IPS-20b (cell line): Measurements from ENCODE around the gene PRSS16.

Experiments used
- H3K27ac ChIP-seq: one replicate; pipeline ENCODE4 v1.5.1; 2013; ENCODE audit warnings: low read length
- H3K27me3 ChIP-seq: 2 replicates; pipeline ENCODE4 v1.6.1; 2013; ENCODE audit warnings: mild to moderate bottlenecking, low read length, inconsistent platforms; ENCODE audit not compliant: insufficient read depth
- H3K36me3 ChIP-seq: 2 replicates; pipeline ENCODE4 v1.6.1; 2013; ENCODE audit warnings: low read depth, mild to moderate bottlenecking, inconsistent platforms, low read length, moderate library complexity; ENCODE audit not compliant: insufficient read depth
- H3K4me1 ChIP-seq: 2 replicates; pipeline ENCODE4 v1.6.1; 2013; ENCODE audit warnings: mild to moderate bottlenecking, control low read depth, inconsistent platforms, low read length, moderate library complexity; ENCODE audit not compliant: insufficient read depth
- H3K4me3 ChIP-seq: 2 replicates; pipeline ENCODE4 v1.5.1; 2013; ENCODE audit warnings: mild to moderate bottlenecking, low read length, inconsistent platforms
- H3K9ac ChIP-seq: 2 replicates; pipeline ENCODE4 v1.6.1; 2013; ENCODE audit warnings: low read depth, mild to moderate bottlenecking, inconsistent platforms, low read length, moderate library complexity
- H3K9me3 ChIP-seq: 2 replicates; pipeline ENCODE4 v1.6.1; 2013; ENCODE audit warnings: mild to moderate bottlenecking, low read depth, low read length, inconsistent platforms; ENCODE audit not compliant: insufficient read depth

PRSS16 gene

DNA sequence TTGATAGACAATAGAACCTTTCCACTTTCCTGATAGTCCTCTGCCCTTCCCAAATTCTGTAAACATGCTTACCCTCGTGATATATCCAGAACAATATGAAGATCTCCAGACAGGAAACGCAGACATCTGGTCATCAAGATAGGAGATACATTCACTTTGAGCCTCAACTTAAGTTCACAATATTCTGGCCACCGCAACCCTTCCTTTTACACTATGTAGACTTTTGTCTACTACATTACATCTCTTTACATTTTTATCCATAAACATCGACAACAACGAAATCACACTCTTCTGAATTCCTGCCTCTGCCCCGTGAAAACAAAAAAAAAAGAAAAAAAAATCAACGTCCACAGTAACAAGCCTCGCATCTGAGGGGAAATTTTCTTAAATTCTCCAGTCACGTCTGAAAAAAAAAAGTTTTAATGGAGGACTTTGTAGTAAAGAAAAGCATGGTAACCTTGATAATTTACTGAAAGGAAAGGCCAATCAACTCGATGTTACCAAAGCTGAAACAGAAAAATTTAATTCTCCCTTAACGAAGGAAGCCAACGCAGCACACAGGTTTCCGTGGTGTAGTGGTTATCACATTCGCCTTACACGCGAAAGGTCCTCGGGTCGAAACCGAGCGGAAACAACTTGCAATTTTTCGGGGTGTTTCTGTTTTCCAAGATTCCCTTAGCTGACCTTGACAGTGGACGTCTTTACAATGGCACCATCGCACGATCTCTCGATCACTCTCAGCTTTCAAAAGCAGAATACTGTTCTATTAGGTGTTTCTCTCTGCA lies 42.8 kb downstream of the PRSS16 start:
- Histone ChIP-seq H3K27me3 (peaks cover 98% of the 10 kb centered on the region), H3K9ac (peak overlapping the region; percentile 19; the same call in 1 of the 2 replicates), H3K9me3 (no peaks in the 10 kb centered on the region)

DNA sequence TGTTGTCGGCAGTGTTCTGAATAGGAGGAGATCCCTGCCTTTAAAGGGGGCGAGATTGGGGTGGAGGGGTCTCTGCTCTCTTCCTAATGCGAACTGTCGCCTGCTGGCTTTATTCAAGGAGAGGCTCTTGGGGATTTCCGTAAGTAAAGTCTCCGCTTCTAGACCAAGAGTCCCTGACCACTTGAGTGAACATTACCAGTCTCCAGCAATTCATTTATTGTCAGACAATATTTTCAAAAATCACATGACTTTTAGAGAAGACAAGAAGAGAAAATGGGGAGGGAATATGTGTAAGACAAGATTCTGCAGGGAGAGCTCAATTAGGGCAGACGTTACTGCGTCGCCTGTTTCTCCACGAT lies 43.3 kb downstream of the PRSS16 start:
- Histone ChIP-seq H3K9me3 (no peaks in the 10 kb centered on the region), H3K9ac (no peak overlapping the region; the same call in 1 of the 2 replicates), H3K36me3 (no peaks in the 10 kb centered on the region), H3K4me3 (peak overlapping the region; percentile 79), H3K27ac (no peak overlapping the region), H3K27me3 (peaks cover 98% of the 10 kb centered on the region), H3K4me1 (peaks cover 7% of the 10 kb centered on the region)

More for the DNA sequence above, 42.8 kb downstream of the PRSS16 start:
- H3K36me3 ChIP-seq: no peaks in the 10 kb centered on the region
- H3K27ac ChIP-seq: no peak overlapping the region
- H3K4me1 ChIP-seq: peaks cover 7% of the 10 kb centered on the region
- H3K4me3 ChIP-seq: peak overlapping the region; percentile 79

DNA sequence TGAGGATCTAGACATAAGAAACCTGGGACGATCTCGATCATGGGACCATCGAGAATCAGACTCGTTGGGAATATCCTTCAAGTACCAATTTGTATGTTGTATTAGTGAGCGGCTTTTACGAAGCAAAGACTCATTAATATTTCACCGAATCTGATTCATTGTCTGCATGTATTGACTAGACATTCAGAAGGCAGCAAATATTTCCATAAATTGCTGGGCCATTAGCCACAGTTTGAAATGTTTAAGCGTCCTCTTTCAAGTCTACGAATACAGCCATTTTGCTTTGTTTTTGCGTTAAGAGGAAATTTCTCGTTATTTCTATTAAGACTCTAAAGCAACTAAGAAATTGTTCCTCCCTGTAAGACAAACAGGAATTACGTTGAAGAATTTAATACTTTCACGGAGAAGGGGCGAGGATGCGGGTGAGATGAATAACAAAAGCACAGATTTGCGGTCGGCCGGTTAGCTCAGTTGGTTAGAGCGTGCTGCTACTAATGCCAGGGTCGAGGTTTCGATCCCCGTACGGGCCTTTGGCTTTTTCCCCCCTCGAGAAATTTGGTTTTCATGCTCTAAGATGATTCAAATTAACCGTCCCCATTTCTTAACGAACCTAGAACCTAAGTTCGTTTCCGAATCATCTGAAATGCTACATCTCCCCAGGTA lies 46.1 kb downstream of the PRSS16 start:
- Histone ChIP-seq H3K4me3 (peak overlapping the region; percentile 71), H3K36me3 (no peaks in the 10 kb centered on the region), H3K27me3 (peaks cover 96% of the 10 kb centered on the region), H3K9me3 (no peaks in the 10 kb centered on the region), H3K9ac (no peak overlapping the region), H3K27ac (no peak overlapping the region), H3K4me1 (peaks cover 16% of the 10 kb centered on the region)

DNA sequence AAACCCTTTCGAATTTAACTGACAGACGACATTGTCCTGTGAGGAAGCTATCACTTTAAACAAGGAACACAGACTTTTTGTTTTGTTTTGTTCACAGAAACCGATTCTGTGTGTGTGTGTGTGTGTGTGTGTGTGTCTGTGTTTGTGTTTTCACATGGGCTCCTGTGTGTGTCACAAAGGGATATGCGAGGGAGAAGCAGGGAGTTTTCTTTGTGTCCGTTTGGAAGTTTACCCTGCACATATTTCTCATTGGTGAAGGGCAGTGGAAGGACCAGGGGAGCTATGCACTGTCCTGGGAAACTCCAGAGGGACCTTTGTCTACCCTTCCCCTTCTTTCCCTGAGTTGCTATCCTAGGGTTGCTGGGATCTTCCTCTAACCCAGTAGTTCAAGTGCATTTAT lies 46.9 kb downstream of the PRSS16 start:
- H3K27ac ChIP-seq: no peak overlapping the region
- no peaks in the 10 kb centered on the region for H3K9me3 ChIP-seq
- peak overlapping the region; percentile 83 for H3K4me3 ChIP-seq
- no peaks in the 10 kb centered on the region for H3K36me3 ChIP-seq
- H3K9ac ChIP-seq: no peak overlapping the region
- peaks cover 13% of the 10 kb centered on the region; the same call in 1 of the 2 replicates for H3K4me1 ChIP-seq
- H3K27me3 ChIP-seq: peaks cover 89% of the 10 kb centered on the region

DNA sequence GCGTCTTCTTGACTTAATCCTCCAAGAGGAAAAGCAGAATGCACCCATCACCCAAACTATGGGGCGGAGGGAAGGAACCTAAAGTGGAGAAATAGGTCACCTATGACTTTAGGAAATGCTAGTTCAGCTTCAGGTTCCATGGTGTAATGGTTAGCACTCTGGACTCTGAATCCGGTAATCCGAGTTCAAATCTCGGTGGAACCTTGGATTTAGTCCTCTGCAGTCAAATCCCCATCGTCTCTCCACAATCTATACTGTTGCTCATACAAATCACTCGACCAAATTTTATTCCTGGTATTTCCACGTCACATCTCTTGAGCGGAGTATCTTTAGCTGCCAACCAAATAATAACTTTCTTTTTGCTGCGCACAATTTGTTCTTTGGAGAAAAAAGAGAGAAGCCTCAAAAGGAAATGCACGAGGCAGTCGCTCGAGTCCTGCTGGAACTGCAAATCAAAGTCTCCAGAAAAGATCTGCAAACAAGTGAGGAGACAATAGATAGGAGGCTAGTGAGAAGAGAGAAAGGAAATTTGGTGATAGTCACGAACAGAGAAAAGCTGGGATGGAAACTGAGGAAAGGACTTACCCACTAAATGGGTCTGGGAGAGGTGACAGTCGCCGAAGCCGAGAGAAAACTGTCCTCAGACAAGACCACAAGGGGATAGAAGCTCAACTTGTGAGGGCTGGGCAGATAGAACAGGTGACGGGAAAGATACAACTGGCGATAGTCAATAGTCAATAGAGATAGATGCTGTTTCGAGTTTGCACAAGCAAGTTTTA lies 48.0 kb downstream of the PRSS16 start:
- peaks cover 9% of the 10 kb centered on the region; the same call in 1 of the 2 replicates for H3K4me1 ChIP-seq
- peak overlapping the region; percentile 83 for H3K4me3 ChIP-seq
- H3K27ac ChIP-seq: no peak overlapping the region
- no peaks in the 10 kb centered on the region for H3K36me3 ChIP-seq
- peaks cover 81% of the 10 kb centered on the region for H3K27me3 ChIP-seq
- H3K9ac ChIP-seq: peak overlapping the region; percentile 17; the same call in 1 of the 2 replicates
- no peaks in the 10 kb centered on the region for H3K9me3 ChIP-seq

DNA sequence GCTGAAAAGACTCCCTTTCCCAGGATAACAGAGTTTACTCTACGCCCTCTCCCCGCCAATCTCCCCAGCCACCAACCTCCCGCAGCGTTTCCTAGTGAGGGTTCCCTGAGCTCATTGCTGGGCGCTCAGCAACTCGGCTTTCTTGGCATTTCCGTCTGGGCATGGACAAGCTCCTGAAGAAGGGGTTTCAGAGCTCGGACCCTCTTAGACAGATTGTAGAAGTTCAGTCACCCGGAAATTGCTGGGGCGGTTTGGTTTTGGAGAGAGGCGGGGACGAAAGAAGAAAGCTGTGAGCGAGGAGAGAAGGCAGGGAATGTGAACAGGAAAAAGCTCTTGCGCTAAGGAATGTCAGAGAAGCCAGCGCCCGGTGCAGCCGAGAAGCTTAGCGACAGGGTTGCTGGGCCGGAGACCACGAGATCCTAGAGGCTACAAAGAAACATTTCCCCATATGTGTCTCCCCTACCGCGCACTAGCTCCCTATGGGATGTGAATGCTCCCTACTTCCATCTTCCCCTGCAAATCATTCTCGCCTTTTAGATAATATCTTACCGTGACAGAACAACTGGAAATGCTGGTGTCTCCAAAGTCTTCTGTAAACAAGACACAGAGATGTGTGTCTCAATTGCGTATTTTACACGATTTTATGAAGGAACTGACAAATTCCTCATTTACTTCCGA lies 48.7 kb downstream of the PRSS16 start:
- Histone ChIP-seq H3K36me3 (no peaks in the 10 kb centered on the region), H3K27ac (no peak overlapping the region), H3K9me3 (no peaks in the 10 kb centered on the region), H3K4me1 (peaks cover 9% of the 10 kb centered on the region; the same call in 1 of the 2 replicates), H3K9ac (peak overlapping the region; percentile 17; the same call in 1 of the 2 replicates), H3K27me3 (peaks cover 73% of the 10 kb centered on the region), H3K4me3 (peak overlapping the region; percentile 83)

DNA sequence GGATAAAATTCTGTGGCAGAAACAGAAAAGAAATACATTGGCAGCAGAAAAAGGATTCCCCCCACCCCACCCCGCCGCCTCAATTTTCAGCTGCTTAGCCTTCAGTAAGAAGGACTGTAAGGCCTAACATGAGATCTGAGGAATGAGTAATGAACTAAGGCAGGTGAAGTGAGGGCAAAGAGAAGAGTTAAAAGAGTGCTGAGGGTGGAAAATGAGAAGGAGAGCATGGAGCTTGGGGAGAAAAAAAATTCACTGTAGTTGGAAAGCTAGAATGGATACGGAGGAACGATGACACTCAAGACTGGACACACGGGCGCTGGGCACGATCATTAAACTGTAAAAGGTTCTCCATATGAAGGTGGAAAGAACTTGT lies 50.0 kb downstream of the PRSS16 start:
- H3K27me3 ChIP-seq: peaks cover 61% of the 10 kb centered on the region
- H3K27ac ChIP-seq: no peak overlapping the region
- no peaks in the 10 kb centered on the region for H3K36me3 ChIP-seq
- peaks cover 9% of the 10 kb centered on the region; the same call in 1 of the 2 replicates for H3K4me1 ChIP-seq
- H3K4me3 ChIP-seq: peak overlapping the region; percentile 83
- H3K9me3 ChIP-seq: no peaks in the 10 kb centered on the region
- peak overlapping the region; percentile 59; the same call in 1 of the 2 replicates for H3K9ac ChIP-seq

DNA sequence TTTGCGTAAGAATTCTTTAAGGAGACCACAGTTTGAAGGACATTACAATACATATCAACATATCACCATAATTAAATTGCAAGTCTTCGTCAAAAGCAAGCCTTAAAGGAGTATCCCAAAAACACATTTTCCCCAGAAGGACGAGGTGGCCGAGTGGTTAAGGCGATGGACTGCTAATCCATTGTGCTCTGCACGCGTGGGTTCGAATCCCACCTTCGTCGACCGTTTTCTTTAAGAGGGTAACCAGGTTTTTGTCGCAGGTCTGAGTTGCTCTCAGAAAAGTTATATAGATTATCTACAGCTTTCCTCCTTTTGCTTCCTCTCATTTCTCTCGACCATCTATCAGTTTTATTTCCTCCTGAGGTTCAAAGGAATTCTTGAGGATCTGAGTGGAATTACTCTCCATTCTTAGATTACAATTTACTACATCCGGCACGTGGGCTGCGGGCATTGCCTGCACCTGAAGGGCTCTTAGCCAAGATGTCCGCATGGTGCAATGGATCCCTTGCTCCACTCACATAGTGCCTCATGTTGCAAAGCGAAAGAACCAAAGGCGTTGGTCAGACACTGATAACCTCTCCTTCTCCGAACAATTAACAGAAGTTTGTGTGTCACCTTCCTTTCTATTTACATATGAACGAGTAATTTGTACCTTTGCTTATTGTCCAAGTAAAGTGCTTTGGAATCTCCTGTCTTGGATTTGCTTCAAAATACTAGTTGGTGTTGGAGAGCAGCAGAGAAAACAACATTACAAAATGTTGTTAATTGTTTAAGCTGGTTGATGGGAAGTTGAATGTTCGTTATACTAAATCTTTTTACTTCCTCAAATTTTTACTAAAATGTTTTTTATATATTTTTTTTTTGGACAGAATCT lies 50.6 kb downstream of the PRSS16 start:
- Histone ChIP-seq H3K27ac (no peak overlapping the region), H3K9me3 (no peaks in the 10 kb centered on the region), H3K9ac (peak overlapping the region; percentile 59; the same call in 1 of the 2 replicates), H3K4me1 (peaks cover 9% of the 10 kb centered on the region; the same call in 1 of the 2 replicates), H3K36me3 (no peaks in the 10 kb centered on the region), H3K27me3 (peaks cover 55% of the 10 kb centered on the region), H3K4me3 (peak overlapping the region; percentile 83)

DNA sequence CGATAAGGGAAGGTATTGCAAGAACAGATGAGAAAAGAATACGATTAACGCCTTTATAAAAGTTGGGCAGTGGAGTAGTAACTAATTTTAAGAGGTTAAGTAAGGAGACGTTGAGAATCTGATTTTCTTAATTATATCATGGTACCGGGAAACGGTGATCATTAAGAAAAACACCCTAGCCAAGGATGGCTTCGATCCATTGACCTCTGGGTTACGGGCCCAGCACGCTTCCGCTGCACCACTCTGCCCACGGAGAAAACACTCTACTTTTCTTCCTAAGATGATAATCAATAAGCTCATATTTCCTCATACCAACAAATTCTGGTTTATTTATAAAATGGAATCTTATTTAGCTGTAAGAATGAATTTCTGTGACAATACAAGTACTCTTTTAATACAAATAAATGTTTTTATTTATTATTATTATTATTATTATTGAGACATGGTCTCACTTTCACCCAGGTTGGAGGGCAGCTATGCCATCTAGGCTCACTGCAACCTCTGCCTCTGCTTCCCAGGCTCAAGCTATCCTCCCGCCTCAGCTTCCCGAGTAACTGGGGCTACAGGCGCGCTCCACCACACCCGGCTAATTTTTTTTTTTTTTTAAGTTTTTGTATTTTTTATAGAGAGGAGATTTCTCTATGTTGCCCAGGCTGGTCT lies 56.2 kb downstream of the PRSS16 start:
- no peak overlapping the region for H3K27ac ChIP-seq
- no peaks in the 10 kb centered on the region for H3K4me1 ChIP-seq
- no peaks in the 10 kb centered on the region for H3K36me3 ChIP-seq
- H3K9me3 ChIP-seq: no peaks in the 10 kb centered on the region
- no peak overlapping the region for H3K4me3 ChIP-seq
- no peak overlapping the region for H3K9ac ChIP-seq
- H3K27me3 ChIP-seq: peaks cover 26% of the 10 kb centered on the region
